NB4 (cell line): Measurements from ENCODE around the gene RBM15B.

Experiments
- DNase-seq: peaks from one replicate; pipeline ENCODE4 v3.0.0; 2010; ENCODE audit warnings: low read depth
- H3K4me3 ChIP-seq: one replicate; pipeline ENCODE4 v1.5.1; 2011; ENCODE audit warnings: mild to moderate bottlenecking, low read depth, low read length, moderate library complexity
- CTCF ChIP-seq: IDR thresholded peaks from one replicate; pipeline ENCODE4 v1.5.1; 2012; ENCODE audit warnings: low read depth, low read length
- MYC ChIP-seq: IDR thresholded peaks from 2 replicates; pipeline ENCODE4 v1.6.1; 2011; ENCODE audit warnings: low read depth, low read length
- POLR2A ChIP-seq: IDR thresholded peaks from 2 replicates; pipeline ENCODE4 v1.6.1; 2011; ENCODE audit warnings: mild to moderate bottlenecking; ENCODE audit not compliant: insufficient read length; ENCODE audit errors: extremely low read depth
- TF ChIP-seq, protein P1 (sequence below): IDR thresholded peaks from 2 replicates; pipeline ENCODE4 v1.6.1; 2011; ENCODE audit warnings: low read depth, low read length

The RBM15B gene

DNA sequence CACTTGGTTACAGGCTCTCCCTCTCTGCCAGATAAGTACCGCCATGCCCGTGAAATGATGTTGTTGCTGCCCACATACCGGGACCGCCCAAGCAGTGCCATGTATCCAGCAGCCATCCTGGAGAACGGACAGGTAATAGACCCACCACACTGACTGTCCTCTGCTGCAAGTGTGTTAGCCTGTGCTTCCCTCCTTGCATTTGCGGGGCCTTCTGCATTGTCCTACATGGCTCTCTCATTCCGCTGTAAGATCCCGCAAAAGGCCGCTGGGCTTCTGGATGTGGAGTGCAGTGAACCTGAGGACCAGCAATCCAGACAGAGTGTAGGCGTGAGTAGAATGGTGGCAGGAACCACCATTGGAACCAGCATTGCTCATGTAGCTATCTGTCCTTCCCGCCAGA lies 16.6 kb upstream of the RBM15B start:
- TF ChIP-seq POLR2A (no peak), MYC (no peak), CTCF (no peak)
- TF ChIP-seq, protein P1, sequence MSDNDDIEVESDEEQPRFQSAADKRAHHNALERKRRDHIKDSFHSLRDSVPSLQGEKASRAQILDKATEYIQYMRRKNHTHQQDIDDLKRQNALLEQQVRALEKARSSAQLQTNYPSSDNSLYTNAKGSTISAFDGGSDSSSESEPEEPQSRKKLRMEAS: no peak
- H3K4me3 ChIP-seq: no peak overlapping the region
- DNase-seq: no peak

DNA sequence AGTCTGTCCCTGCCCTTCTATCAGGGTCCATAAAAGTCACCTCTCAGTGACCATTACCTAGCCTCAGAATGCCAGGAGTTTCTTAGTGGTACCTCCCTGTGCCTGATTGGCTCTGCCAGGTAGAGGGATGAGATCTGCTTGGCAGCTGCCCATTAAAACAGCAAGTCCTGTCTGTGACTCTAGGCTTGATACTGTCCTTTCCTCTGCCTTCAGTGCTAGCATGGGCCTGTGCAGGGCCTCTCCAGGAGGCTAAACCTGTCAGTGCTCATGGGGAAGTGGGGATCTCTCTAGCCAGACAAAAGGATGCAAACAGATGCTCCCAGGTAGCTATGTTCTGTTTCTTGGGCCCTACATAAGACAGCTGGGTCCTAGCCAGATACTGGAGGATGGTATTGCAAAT lies 15.9 kb upstream of the RBM15B start:
- no peak overlapping the region for H3K4me3 ChIP-seq

GRCh38 chr3:51375571-51375970 lies 15.5 kb upstream of the RBM15B start:
- no peak overlapping the region for H3K4me3 ChIP-seq
- DNase-seq: no peak
- TF ChIP-seq CTCF (no peak), POLR2A (no peak), MYC (no peak)

More for the DNA sequence above, 15.9 kb upstream of the RBM15B start:
- DNase-seq: no peak
- no peak for TF ChIP-seq POLR2A
- no peak for TF ChIP-seq MYC
- no peak for TF ChIP-seq CTCF
- TF ChIP-seq, protein P1: no peak

DNA sequence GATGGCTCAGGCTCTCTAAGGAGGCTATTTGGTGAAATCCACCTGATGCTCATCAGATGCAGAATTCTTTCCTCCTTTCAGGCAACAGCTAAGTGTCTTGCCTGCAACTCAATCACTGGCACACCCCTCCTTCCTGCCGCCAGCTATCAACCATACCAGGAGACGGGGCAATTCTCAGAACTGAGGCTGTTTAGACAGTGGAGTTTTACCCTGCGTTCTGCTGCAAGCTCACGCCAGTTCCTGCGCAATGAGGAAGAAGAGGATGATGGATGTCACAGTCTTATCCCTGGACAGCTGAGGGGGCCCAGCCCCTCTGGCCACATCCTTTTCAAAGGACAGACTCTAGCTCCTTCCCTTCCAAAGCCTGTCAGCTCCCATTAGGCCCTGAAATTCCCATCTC lies 13.0 kb upstream of the RBM15B start:
- TF ChIP-seq, protein P1: no peak
- TF ChIP-seq POLR2A (no peak), CTCF (no peak), MYC (no peak)
- H3K4me3 ChIP-seq: no peak overlapping the region
- DNase-seq: no peak

DNA sequence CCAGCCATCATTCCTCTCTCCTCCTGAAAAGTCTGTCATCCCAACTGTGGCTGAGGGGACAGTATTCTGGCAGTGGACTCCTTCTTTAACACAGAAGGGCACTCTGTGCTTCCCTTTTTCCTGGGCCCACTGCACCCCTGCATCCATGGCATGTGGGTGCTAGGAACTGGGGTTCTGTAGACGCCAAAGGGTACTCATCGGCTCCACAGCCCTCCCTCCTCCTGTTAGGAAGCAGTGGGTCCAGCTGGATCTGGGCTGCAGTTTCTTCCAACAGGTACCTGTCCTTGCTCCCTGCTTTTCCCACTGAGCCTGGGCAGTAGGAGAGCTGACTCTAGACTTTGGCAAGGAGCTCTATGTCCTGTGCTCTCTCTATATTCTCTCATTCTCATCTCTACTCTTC lies 12.4 kb upstream of the RBM15B start:
- no peak overlapping the region for H3K4me3 ChIP-seq
- TF ChIP-seq MYC (no peak), CTCF (no peak), POLR2A (no peak)
- TF ChIP-seq, protein P1: no peak
- DNase-seq: no peak

DNA sequence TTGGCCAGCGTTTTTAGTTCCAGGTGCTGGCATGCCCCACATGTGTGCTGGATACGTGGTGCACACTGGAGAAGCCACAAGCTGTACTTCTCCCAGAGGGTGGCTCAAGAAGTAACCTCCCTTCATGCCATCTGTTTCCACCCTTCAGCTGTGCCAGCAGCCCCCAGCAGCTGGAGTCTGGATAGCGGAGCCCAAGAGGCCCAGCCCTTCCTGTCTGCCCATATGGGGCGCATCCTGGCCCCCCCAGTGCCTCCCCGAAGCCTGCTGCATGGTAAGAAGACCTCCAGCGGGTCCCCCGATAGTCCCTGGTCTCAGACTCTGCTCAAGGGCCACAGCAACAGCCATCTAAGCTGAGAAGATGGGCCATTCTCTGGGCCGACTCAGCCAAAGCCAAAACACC lies 11.8 kb upstream of the RBM15B start:
- DNase-seq: no peak
- TF ChIP-seq, protein P1: no peak
- H3K4me3 ChIP-seq: no peak overlapping the region
